NCI-H2227 (cell line): ENCODE measurements around the gene AP3S2.
"Not testable (repeated sequence)": the region's sequence is repeated elsewhere in the genome, so short reads cannot be mapped to it uniquely, and the experiment has no call there.

ENCODE experiments used
- DNase-seq: peaks from one replicate; lab custom pipeline; 2025; ENCODE audit not compliant: unreplicated experiment; lab: John Stamatoyannopoulos, UW

The AP3S2 gene

GRCh38 chr15:89903858-89904130, 10.0 kb upstream of the AP3S2 start:
- no peak for DNase-seq

- no peak for DNase-seq
Measured at GRCh38 chr15:89903015-89903857, 9.4 kb upstream of the AP3S2 start.

- no peak for DNase-seq
Measured at GRCh38 chr15:89900849-89901248, 7.1 kb upstream of the AP3S2 start.

GRCh38 chr15:89899951-89900567, 6.3 kb upstream of the AP3S2 start:
- no peak for DNase-seq

GRCh38 chr15:89899295-89899945, 5.6 kb upstream of the AP3S2 start:
- DNase-seq, result no peak

GRCh38 chr15:89898614-89899294, 5.0 kb upstream of the AP3S2 start:
- DNase-seq, result peak; percentile 13

GRCh38 chr15:89898146-89898545, 4.4 kb upstream of the AP3S2 start:
- no peak for DNase-seq

GRCh38 chr15:89893027-89893426, 767 bp downstream of the AP3S2 start:
- no peak for DNase-seq

- DNase-seq, result peak; percentile 1
Measured at GRCh38 chr15:89888214-89888804, 5.5 kb downstream of the AP3S2 start.

GRCh38 chr15:89885611-89886010, 8.2 kb downstream of the AP3S2 start:
- no peak for DNase-seq

- not testable (repeated sequence) for DNase-seq
Measured at GRCh38 chr15:89885179-89885578, 8.6 kb downstream of the AP3S2 start.

- no peak for DNase-seq
Measured at GRCh38 chr15:89883518-89883917, 10.3 kb downstream of the AP3S2 start.

GRCh38 chr15:89880727-89881126, 13.1 kb downstream of the AP3S2 start:
- DNase-seq, result no peak

GRCh38 chr15:89878323-89878722, 15.5 kb downstream of the AP3S2 start:
- no peak for DNase-seq

- no peak for DNase-seq
Measured at GRCh38 chr15:89877083-89877425, 16.7 kb downstream of the AP3S2 start.

- no peak for DNase-seq
Measured at GRCh38 chr15:89876396-89877082, 17.3 kb downstream of the AP3S2 start.

- DNase-seq, result no peak
Measured at GRCh38 chr15:89875741-89876140, 18.1 kb downstream of the AP3S2 start.

GRCh38 chr15:89874926-89875564, 18.7 kb downstream of the AP3S2 start:
- peak; percentile 72 for DNase-seq

- no peak for DNase-seq
Measured at GRCh38 chr15:89870688-89871288, 23.0 kb downstream of the AP3S2 start.

- no peak for DNase-seq
Measured at GRCh38 chr15:89870006-89870405, 23.8 kb downstream of the AP3S2 start.
